Activated CD4-positive, alpha-beta T cell treated with anti-CD3 and anti-CD28 coated beads for 48 hours (primary cell): ENCODE data around the gene CEBPE.
A peak's percentile ranks its signal among the peaks of the same experiment; 100 is the strongest.

Source experiments
- DNase-seq: peaks from one replicate; pipeline ENCODE4 v3.0.0-alpha.2; 2020

The CEBPE gene

GRCh38 chr14:23101986-23102625 lies 16.9 kb downstream of the CEBPE start:
- no peak for DNase-seq

GRCh38 chr14:23101213-23101970 lies 17.7 kb downstream of the CEBPE start:
- DNase-seq: no peak

GRCh38 chr14:23099212-23099861 lies 19.7 kb downstream of the CEBPE start:
- DNase-seq: no peak

- no peak for DNase-seq
Observed at GRCh38 chr14:23097786-23098185, 21.3 kb downstream of the CEBPE start.

- DNase-seq: peak; percentile 100
Observed at GRCh38 chr14:23095196-23096108, 23.6 kb downstream of the CEBPE start, which contains the start of gene C14orf119. Gene C14orf119 (plus strand): TSS chr14:23095505. CDS start chr14:23097659, 2,154 bp downstream.

- DNase-seq: peak; percentile 78
Observed at GRCh38 chr14:23094666-23095195, 24.3 kb downstream of the CEBPE start, which contains the start of gene ACIN1. Gene ACIN1 (minus strand): TSS chr14:23095136. CDS start chr14:23095112, 24 bp downstream.

- no peak for DNase-seq
Observed at GRCh38 chr14:23093991-23094665, 24.9 kb downstream of the CEBPE start.

- DNase-seq: no peak
Observed at GRCh38 chr14:23093526-23093925, 25.5 kb downstream of the CEBPE start.

- no peak for DNase-seq
Observed at GRCh38 chr14:23093104-23093503, 26.0 kb downstream of the CEBPE start.

GRCh38 chr14:23091294-23092225 lies 27.5 kb downstream of the CEBPE start:
- DNase-seq: no peak

- DNase-seq: no peak
Observed at GRCh38 chr14:23090254-23090636, 28.8 kb downstream of the CEBPE start.

GRCh38 chr14:23089498-23090253 lies 29.4 kb downstream of the CEBPE start:
- DNase-seq: no peak

- DNase-seq: no peak
Observed at GRCh38 chr14:23086565-23086964, 32.5 kb downstream of the CEBPE start.

GRCh38 chr14:23085458-23085857 lies 33.6 kb downstream of the CEBPE start:
- DNase-seq: peak; percentile 22

GRCh38 chr14:23080474-23080873 lies 38.6 kb downstream of the CEBPE start:
- no peak for DNase-seq

GRCh38 chr14:23079716-23080115 lies 39.3 kb downstream of the CEBPE start:
- DNase-seq: no peak

- DNase-seq: no peak
Observed at GRCh38 chr14:23078692-23079116, 40.4 kb downstream of the CEBPE start.

GRCh38 chr14:23077962-23078361 lies 41.1 kb downstream of the CEBPE start:
- no peak for DNase-seq

GRCh38 chr14:23076785-23077408 lies 42.2 kb downstream of the CEBPE start:
- peak; percentile 33 for DNase-seq
